ENCODE measurements around the gene FEZF2.

The FEZF2 gene

GRCh38 chr3:62373215-62373614 lies at the start of gene FEZF2:
Gene FEZF2 (minus strand): TSS chr3:62373550. CDS start chr3:62372868, 682 bp downstream.
- DNase-seq (ENCODE audit: low read depth): no peak

GRCh38 chr3:62421207-62421606 lies 47.9 kb upstream of the FEZF2 start:
- DNase-seq (ENCODE audit: low read depth): no peak

GRCh38 chr3:62416144-62416543 lies 42.8 kb upstream of the FEZF2 start:
- no peak for DNase-seq (ENCODE audit: low read depth)

- no peak for DNase-seq (ENCODE audit: low read depth)
These were observed 42.0 kb upstream of the FEZF2 start for GRCh38 chr3:62415312-62415801.

- no peak for DNase-seq (ENCODE audit: low read depth)
These were observed 41.4 kb upstream of the FEZF2 start for GRCh38 chr3:62414786-62415185.

- DNase-seq (ENCODE audit: low read depth): no peak
These were observed 40.3 kb upstream of the FEZF2 start for GRCh38 chr3:62413687-62414086.

GRCh38 chr3:62406945-62407344 lies 33.6 kb upstream of the FEZF2 start:
- DNase-seq (ENCODE audit: low read depth): no peak

- DNase-seq (ENCODE audit: low read depth): no peak
These were observed 32.2 kb upstream of the FEZF2 start for GRCh38 chr3:62405566-62405965.

- DNase-seq (ENCODE audit: low read depth): no peak
These were observed 31.8 kb upstream of the FEZF2 start for GRCh38 chr3:62405135-62405534.

- no peak for DNase-seq (ENCODE audit: low read depth)
These were observed 31.0 kb upstream of the FEZF2 start for GRCh38 chr3:62404321-62404720.

- no peak for DNase-seq (ENCODE audit: low read depth)
These were observed 30.4 kb upstream of the FEZF2 start for GRCh38 chr3:62403765-62404164.

- no peak for DNase-seq (ENCODE audit: low read depth)
These were observed 19.4 kb upstream of the FEZF2 start for GRCh38 chr3:62392626-62393292.

GRCh38 chr3:62387251-62387650 lies 13.9 kb upstream of the FEZF2 start:
- DNase-seq (ENCODE audit: low read depth): no peak

GRCh38 chr3:62379321-62379798 lies 6.0 kb upstream of the FEZF2 start:
- no peak for DNase-seq (ENCODE audit: low read depth)

- DNase-seq (ENCODE audit: low read depth): no peak
These were observed 5.6 kb upstream of the FEZF2 start for GRCh38 chr3:62378921-62379320.

- DNase-seq (ENCODE audit: low read depth): no peak
These were observed 5.0 kb upstream of the FEZF2 start for GRCh38 chr3:62378311-62378789.

GRCh38 chr3:62376906-62377877 lies 3.8 kb upstream of the FEZF2 start:
- DNase-seq (ENCODE audit: low read depth): no peak

GRCh38 chr3:62376454-62376720 lies 3.0 kb upstream of the FEZF2 start:
- DNase-seq (ENCODE audit: low read depth): no peak

- no peak for DNase-seq (ENCODE audit: low read depth)
These were observed 2.5 kb upstream of the FEZF2 start for GRCh38 chr3:62375655-62376453.

- peak; percentile 13 for DNase-seq (ENCODE audit: low read depth)
These were observed 1.2 kb upstream of the FEZF2 start for GRCh38 chr3:62374341-62375218.

- DNase-seq (ENCODE audit: low read depth): no peak
These were observed 474 bp upstream of the FEZF2 start for GRCh38 chr3:62373714-62374333.

All from EH (cell line).